Amniotic stem cell (primary cell): ENCODE measurements around the gene SMYD3.

Experiments used
- DNase-seq: peaks from one replicate; lab custom pipeline; 2025; lab: John Stamatoyannopoulos, UW

SMYD3 gene

DNA sequence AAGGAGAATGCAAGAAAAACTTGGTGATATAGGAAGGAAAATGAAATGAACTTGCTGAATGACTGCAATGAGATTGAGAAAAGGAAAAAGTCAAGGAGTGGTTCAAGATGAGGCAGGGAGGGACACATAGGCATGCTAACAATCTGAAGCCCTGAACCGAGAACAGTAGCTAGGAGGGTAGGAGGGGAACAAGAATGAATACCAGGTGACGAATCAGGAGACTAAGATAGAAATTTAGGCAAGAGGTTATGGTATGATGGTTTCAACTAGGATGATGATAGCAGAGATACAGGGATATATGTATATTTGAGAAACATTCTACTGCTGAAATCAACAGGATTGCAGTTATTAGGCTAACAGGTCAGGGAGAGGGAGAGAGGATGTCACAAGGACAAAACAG, 44.1 kb downstream of the SMYD3 start:
- DNase-seq = no peak

GRCh38 chr1:246460406-246460805, 46.7 kb downstream of the SMYD3 start:
- no peak for DNase-seq

- DNase-seq = no peak
Measured at GRCh38 chr1:246459221-246459620, 47.9 kb downstream of the SMYD3 start.

DNA sequence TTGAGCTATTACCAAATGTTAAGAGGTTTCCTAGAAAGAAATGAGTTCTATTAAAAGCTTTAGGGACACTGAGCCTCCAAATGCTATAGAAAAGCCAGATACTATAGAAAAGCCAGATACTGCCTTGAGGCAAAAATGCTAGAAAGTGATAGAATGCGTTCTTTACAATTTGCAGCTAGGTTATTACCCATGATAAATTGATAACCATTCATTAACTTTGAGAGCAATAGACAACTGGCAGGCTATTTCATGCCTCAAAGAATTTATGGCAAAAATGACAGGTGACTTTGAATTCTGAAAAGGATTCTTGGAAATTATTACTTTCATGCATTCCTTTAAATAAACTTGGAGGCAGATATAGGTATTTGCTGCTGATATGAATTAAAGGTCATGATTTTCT, 51.6 kb downstream of the SMYD3 start:
- DNase-seq = no peak

GRCh38 chr1:246454655-246455054, 52.4 kb downstream of the SMYD3 start:
- DNase-seq = no peak

DNA sequence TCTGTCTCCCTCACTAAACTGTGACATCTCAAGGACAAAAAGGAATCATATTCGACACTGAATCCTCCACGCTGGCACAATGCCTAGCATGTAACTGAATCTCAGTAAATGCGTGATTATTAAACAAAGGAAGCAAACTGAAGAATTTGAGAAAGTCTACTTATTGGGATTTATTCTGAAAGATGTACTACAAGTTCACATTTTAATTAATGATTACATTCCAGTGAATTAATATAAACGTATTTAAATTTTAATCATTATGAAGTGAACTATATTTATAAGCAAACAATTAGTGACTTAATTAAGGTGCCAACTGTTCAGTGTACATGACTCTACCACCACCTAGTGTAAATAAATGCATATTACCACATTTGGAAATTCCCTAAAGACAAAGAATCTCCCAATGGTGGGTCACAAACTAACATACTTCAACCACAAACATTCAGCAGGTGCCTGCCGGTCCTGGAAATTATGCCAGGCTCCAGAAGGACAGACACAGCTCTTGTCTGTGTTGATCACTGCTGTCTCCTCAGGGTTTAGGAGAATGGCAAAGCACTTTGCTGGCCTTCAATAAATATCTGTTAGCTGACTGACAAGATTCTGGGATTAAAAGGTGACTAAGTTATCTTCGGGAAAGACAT, 56.3 kb downstream of the SMYD3 start:
- no peak for DNase-seq

DNA sequence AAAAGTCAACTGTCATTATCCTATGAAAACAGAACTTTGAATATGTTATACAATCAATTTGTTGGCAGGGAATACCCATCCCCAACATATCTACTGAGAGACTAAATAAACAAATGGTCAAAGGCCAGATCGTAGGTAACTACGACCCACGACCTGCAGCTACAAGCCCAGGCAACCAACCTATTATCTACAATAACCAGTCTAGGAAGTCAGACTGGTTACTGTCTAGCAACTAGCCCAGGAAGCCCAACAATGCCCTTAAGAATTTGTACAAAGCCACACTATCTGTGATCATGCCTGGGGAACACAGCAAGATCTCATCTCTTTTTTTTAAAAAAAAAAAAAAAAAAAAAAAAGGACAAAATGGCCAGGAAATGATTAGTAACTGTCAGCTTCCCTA, 58.7 kb downstream of the SMYD3 start:
- no peak for DNase-seq

DNA sequence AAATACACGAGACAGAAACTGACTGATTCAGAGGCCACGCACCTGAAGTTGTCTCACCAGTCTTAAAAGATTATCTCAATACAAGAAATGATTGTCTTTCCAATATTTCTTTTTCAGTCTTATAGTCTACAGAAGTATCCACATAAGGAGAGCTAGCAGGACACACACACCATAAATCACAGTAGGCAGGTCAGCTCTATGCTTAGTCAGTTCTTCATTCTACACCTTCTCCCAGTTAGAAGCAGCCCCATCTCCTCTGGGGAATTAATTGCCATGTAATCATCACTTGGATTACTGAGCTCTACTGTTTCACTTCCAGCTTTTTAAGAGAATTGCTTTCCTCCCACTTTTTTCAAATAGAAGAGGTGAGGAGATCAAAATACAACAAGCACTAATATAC, 59.6 kb downstream of the SMYD3 start:
- DNase-seq = no peak

GRCh38 chr1:246445503-246445902, 61.6 kb downstream of the SMYD3 start:
- DNase-seq = no peak

DNA sequence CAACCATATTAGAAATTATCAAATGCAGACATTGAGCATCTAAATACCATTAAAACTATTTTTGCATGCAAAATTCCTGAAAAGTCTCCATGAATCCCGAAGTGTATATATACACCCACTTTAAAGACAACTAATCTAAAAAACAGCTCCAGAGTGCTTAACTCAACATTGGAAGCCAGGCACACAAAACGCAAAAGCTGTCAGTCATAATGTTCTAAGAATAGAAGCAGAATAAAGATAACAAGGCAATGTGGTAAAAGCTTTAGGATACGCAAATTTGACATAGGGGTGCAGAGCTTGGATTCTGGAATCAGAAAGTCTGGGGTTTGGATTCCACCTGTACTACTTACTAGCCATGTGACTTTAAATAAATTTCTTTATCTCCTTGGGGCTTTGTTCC, 62.5 kb downstream of the SMYD3 start:
- no peak for DNase-seq

- DNase-seq = no peak
Measured at GRCh38 chr1:246437961-246438360, 69.1 kb downstream of the SMYD3 start.

- DNase-seq = no peak
Measured at GRCh38 chr1:246435421-246436041, 71.5 kb downstream of the SMYD3 start.

- no peak for DNase-seq
Measured at GRCh38 chr1:246434335-246434734, 72.7 kb downstream of the SMYD3 start.

DNA sequence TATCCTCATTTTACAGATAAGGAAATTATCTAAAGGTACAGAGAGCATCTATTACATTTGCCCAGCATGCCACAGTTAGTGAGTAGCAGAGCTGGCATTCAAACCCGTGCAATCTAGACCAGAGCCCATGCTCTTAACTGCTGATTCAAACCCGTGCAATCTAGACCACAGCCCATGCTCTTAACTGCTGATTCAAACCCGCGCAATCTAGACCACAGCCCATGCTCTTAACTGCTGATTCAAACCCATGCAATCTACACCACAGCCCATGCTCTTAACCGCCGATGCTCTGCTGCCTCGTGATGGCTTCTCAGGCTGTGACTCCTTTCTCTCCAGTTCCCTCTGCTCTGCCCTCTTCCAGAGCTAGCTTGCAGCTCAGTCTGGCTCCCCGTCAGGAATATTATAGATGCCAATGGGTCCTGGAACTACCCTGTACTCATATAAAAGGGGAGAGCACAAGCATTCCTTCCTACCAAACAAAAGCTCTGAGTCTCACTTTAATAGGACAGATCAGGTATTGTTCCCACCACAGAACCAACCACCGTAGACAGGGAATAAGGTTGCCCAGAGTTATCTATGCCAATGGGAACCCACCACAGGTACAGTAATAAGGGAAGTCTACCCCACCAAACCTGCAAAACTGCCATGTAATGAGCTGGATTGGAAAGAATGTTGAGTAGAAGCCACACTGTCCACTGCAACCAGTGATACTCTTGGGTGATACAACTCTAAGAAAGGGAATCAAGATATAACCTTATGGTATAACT, 78.4 kb downstream of the SMYD3 start:
- DNase-seq = peak; percentile 87

GRCh38 chr1:246427611-246428010, 79.5 kb downstream of the SMYD3 start:
- no peak for DNase-seq

GRCh38 chr1:246425895-246426294, 81.2 kb downstream of the SMYD3 start:
- no peak for DNase-seq

- no peak for DNase-seq
Measured at GRCh38 chr1:246425139-246425794, 81.8 kb downstream of the SMYD3 start.

- no peak for DNase-seq
Measured at GRCh38 chr1:246420300-246420699, 86.8 kb downstream of the SMYD3 start.

DNA sequence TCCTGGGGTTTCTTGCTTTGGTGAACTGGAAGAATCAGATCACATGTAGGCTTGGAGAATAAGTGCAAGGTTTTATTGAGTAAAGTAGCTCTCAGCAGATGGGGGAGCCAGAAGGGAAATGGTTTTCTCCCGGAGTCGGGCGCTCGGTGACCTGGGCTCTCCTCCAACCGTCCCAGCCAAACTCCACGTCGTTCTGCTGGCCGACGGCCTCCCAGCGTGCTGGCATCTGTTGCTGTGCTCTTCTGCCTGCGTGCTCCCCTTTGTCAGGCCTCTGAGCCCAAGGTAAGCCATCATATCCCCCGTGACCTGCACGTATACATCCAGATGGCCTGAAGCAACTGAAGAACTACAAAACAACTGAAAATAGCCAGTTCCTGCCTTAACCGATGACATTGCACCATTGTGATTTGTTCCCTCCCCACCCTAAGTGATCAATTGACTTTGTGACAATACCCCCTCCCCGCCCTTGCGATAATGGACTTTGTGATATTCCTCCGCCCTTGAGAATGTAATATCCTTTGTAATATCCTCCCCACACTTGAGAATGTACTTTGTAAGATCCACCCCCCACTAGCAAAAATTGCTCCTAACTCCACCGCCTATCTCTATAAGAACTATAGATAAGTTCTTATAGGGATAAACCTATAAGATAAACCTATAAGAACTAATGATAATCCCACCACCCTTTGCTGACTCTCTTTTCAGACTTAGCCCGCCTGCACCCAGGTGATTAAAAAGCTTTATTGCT, 88.3 kb downstream of the SMYD3 start:
- DNase-seq = no peak

DNA sequence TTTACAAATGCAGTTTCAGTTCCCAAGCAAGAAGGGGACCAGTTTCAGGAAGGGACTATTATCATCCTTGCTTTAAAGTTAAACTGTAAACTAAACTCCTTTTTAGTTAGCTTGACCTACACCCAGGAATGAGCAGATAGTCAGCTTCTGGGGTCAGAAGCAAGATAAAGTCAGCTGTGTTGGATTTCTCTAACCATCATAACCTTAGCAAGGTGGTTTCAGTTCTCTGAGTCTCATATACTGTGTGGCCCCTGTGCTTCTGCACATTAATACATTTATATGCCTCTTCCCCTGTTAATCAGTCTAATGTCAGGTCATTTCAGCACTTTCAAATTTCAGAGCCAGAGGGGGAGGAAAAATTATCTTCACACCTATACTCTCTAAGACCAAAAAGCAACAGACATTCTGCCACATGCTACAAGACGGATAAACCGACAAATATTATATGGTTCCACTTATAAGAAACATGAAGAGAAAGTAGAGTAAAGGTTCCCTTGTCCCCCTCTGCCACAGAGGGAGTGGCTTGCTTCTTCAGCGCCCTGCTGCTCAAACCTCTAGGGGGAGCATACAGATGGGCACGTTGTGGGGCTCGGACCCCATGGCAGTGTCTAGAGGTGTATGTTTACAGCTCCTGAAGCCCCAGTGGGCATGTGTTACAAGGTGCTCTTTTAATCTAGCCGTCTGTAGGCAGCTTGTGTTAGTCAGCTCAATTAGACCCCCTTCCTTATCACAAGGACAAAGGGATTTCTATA, 89.1 kb downstream of the SMYD3 start:
- DNase-seq = no peak

- no peak for DNase-seq
Measured at GRCh38 chr1:246417152-246417812, 89.8 kb downstream of the SMYD3 start.
